OCI-LY7 (cell line): ENCODE results near the gene FAM171A1.
"Not testable (repeated sequence)": the region's sequence is repeated elsewhere in the genome, so short reads cannot be mapped to it uniquely, and the experiment has no call there.

ENCODE experiments used
- CTCF ChIP-seq: fragments of 200-600 bp; sonication (generic); conservative IDR thresholded peaks from 2 replicates; pipeline ENCODE4 v1.5.1; 2014; ENCODE audit warnings: mild to moderate bottlenecking, antibody characterized with exemption, low read length, moderate library complexity, mixed read lengths
- EZH2phosphoT487 ChIP-seq: fragments of 200-600 bp; sonication (generic); IDR thresholded peaks from 2 replicates; pipeline ENCODE4 v1.6.1; 2018; ENCODE audit warnings: low read depth, borderline replicate concordance, mild to moderate bottlenecking, mixed run types, antibody characterized with exemption, low read length, moderate library complexity, mixed read lengths

- not testable (repeated sequence) for TF ChIP-seq CTCF, EZH2phosphoT487
Measured at GRCh38 chr10:15409350-15409749, 38.3 kb upstream of the FAM171A1 start.
